ENCODE results near the gene BMP7.

DNA sequence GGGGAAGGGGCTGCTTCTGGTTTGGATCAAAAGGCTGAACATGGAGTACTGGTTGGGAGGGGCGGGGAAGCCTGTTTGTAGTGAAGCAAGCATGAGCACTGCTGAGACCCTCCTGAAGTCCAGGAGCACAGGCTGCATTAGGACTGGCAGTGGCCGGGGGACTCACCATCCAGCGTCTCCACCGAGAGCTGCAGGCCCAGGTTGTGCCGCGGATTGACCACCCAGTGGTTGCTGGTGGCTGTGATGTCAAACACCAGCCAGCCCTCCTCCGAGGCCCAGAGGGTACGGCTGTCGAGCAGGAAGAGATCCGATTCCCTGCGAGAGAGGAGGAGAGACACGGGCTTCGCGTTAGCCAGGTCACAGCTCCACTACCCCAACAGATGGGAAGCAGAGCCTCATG is 64.1 kb downstream of the BMP7 start:
- TF ChIP-seq, protein P1, sequence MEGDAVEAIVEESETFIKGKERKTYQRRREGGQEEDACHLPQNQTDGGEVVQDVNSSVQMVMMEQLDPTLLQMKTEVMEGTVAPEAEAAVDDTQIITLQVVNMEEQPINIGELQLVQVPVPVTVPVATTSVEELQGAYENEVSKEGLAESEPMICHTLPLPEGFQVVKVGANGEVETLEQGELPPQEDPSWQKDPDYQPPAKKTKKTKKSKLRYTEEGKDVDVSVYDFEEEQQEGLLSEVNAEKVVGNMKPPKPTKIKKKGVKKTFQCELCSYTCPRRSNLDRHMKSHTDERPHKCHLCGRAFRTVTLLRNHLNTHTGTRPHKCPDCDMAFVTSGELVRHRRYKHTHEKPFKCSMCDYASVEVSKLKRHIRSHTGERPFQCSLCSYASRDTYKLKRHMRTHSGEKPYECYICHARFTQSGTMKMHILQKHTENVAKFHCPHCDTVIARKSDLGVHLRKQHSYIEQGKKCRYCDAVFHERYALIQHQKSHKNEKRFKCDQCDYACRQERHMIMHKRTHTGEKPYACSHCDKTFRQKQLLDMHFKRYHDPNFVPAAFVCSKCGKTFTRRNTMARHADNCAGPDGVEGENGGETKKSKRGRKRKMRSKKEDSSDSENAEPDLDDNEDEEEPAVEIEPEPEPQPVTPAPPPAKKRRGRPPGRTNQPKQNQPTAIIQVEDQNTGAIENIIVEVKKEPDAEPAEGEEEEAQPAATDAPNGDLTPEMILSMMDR (IDR thresholded peaks at IDR 0.05) = no peak
- TF ChIP-seq POLR2A (IDR thresholded peaks at IDR 0.05) (no peak), POLR2AphosphoS5 (IDR thresholded peaks at IDR 0.05; ENCODE audit: insufficient read depth in 1 of 2, low read depth in 1 of 2) (no peak)
